Measurements from ENCODE around the gene NFKB1.
A peak's percentile ranks its signal among the peaks of the same experiment; 100 is the strongest.

Gene NFKB1

DNA sequence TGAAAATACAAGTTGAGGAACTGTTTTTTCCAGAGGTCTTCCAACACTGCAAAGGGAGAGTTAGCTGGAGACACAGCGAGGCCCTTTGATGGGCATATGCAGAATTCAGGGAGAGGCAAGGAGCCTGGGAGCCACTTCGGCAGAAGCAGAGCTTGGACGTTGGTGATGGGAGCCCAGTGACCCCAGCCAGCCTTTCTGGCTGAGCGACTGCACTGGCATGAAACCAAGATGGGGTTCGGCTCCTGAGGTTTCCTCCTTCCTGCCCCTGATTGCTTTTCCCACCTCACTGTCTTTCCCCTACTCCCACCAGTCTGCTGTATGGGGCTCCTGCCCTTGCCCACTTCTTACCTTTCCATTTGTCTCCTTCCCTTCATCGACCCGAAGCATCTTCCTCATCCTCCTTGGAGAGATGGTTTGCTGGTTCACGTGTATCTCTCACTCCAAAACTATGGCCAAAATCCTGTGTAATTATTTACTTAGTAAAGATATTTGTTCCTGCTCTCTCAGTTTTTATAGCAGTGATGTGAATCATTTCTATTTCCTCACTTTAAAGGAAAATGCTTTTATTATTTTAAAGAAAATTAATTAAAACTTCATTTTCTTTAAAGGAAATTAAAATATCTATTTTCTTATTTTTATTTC is 100.5 kb downstream of the NFKB1 start:
- TF ChIP-seq, protein P1, sequence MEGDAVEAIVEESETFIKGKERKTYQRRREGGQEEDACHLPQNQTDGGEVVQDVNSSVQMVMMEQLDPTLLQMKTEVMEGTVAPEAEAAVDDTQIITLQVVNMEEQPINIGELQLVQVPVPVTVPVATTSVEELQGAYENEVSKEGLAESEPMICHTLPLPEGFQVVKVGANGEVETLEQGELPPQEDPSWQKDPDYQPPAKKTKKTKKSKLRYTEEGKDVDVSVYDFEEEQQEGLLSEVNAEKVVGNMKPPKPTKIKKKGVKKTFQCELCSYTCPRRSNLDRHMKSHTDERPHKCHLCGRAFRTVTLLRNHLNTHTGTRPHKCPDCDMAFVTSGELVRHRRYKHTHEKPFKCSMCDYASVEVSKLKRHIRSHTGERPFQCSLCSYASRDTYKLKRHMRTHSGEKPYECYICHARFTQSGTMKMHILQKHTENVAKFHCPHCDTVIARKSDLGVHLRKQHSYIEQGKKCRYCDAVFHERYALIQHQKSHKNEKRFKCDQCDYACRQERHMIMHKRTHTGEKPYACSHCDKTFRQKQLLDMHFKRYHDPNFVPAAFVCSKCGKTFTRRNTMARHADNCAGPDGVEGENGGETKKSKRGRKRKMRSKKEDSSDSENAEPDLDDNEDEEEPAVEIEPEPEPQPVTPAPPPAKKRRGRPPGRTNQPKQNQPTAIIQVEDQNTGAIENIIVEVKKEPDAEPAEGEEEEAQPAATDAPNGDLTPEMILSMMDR (IDR thresholded peaks at IDR 0.05; ENCODE audit: low read depth, low read length): no peak
- no peak overlapping the region for H3K4me3 ChIP-seq (replicated peaks in 1 of 2; ENCODE audit: low read depth in 2 of 2, low read length in 2 of 2)
- DNase-seq (ENCODE audit: low read depth in 2 of 2): no peak

GRCh38 chr4:102604222-102604940 is 103.2 kb downstream of the NFKB1 start:
- no peak overlapping the region for H3K4me3 ChIP-seq (replicated peaks in 1 of 2; ENCODE audit: low read depth in 2 of 2, low read length in 2 of 2)
- no peak for DNase-seq (ENCODE audit: low read depth in 2 of 2)
- TF ChIP-seq, protein P1 (IDR thresholded peaks at IDR 0.05; ENCODE audit: low read depth, low read length): no peak

DNA sequence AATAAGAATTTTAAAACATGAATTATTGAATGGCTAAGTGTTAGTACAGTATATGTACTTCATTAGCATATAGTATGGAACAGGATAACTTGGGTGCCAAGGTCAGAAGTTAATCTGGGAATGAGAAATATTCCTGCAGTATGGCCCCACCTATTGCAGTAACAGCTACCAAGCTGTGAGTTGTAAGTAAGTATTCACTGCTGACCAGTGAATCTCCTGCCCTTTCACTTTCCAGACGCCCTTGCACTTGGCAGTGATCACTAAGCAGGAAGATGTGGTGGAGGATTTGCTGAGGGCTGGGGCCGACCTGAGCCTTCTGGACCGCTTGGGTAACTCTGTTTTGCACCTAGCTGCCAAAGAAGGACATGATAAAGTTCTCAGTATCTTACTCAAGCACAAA is 105.1 kb downstream of the NFKB1 start:
- no peak for DNase-seq (ENCODE audit: low read depth in 2 of 2)
- H3K4me3 ChIP-seq (replicated peaks in 1 of 2; ENCODE audit: low read depth in 2 of 2, low read length in 2 of 2): no peak overlapping the region

GRCh38 chr4:102606846-102607450 is 105.8 kb downstream of the NFKB1 start:
- no peak for DNase-seq (ENCODE audit: low read depth in 2 of 2)
- no peak overlapping the region for H3K4me3 ChIP-seq (replicated peaks in 1 of 2; ENCODE audit: low read depth in 2 of 2, low read length in 2 of 2)
- TF ChIP-seq, protein P1 (IDR thresholded peaks at IDR 0.05; ENCODE audit: low read depth, low read length): no peak

More for the DNA sequence above, 105.1 kb downstream of the NFKB1 start:
- TF ChIP-seq, protein P1 (IDR thresholded peaks at IDR 0.05; ENCODE audit: low read depth, low read length): no peak

DNA sequence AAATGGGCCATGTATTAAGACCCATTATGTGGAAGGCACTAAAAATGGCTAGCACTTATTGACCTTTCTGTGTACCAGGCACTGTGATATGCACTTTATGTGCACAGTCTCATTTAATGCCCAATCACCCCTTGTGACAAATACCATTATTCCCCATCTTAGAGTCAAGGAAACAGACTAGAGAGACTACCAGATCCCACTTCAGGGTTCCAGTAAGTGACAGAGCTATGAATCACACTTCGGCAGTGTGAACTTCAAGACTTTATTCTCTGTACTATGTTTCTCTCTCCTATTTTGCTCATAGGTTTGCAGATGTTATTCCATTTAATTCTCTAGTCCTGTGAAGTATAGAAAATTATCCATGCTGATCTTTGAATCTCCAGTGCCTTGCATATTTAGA is 107.0 kb downstream of the NFKB1 start:
- H3K4me3 ChIP-seq (replicated peaks in 1 of 2; ENCODE audit: low read depth in 2 of 2, low read length in 2 of 2): no peak overlapping the region
- peak in 1 of 2 donors; percentile 56 for DNase-seq (ENCODE audit: low read depth in 2 of 2)
- TF ChIP-seq, protein P1 (IDR thresholded peaks at IDR 0.05; ENCODE audit: low read depth, low read length): no peak

GRCh38 chr4:102610007-102610406 is 108.8 kb downstream of the NFKB1 start:
- H3K4me3 ChIP-seq (replicated peaks in 1 of 2; ENCODE audit: low read depth in 2 of 2, low read length in 2 of 2): no peak overlapping the region

More at GRCh38 chr4:102610007-102610406, 108.8 kb downstream of the NFKB1 start:
- DNase-seq (ENCODE audit: low read depth in 2 of 2): peak; percentile 22 to 24
- TF ChIP-seq, protein P1 (IDR thresholded peaks at IDR 0.05; ENCODE audit: low read depth, low read length): peak; percentile 41
